Activated naive CD4-positive, alpha-beta T cell treated with anti-CD3 and anti-CD28 coated beads, Interleukin-2, amount 50 U/mL, for 72 hours (primary cell): ENCODE measurements around the gene THADA. TPM values are rescaled to one million over a fixed set of nuclear protein-coding genes. Genes with fewer than 3 reads are reported as not detected.

Source experiments
- ATAC-seq, 2 donors: fragments of 150-1000 bp; cut with Tn5 transposase; 2 replicates each; pipeline ENCODE4 v1.10.0; 2021; ENCODE audit warnings: mild to moderate bottlenecking in 2 of 2, moderate library complexity in 2 of 2
- DNase-seq, 2 donors: peaks; one replicate each; pipeline ENCODE4 v3.0.0; 2021 to 2022; ENCODE audit warnings: low spot score in 2 of 2
- H3K27ac Mint-ChIP-seq, 2 donors: one replicate each; pipeline ENCODE4 v1.8.0; 2022; ENCODE audit warnings: mild to moderate bottlenecking in 2 of 2, mixed read lengths in 2 of 2
- H3K36me3 Mint-ChIP-seq, 2 donors: one replicate each; pipeline ENCODE4 v1.8.0; 2022; ENCODE audit warnings: mixed read lengths in 2 of 2
- H3K9me3 Mint-ChIP-seq, 2 donors: one replicate each; pipeline ENCODE4 v1.8.0; 2022; ENCODE audit warnings: mixed read lengths in 2 of 2
- total RNA-seq, 2 donors: library from RNA; stranded (reverse); gene quantifications; one replicate each; pipeline ENCODE4 v1.2.3, GENCODE V29; 2022

The THADA gene
- total RNA-seq, 2 donors from 2014 or later, result 19.3 to 33.5 TPM

DNA sequence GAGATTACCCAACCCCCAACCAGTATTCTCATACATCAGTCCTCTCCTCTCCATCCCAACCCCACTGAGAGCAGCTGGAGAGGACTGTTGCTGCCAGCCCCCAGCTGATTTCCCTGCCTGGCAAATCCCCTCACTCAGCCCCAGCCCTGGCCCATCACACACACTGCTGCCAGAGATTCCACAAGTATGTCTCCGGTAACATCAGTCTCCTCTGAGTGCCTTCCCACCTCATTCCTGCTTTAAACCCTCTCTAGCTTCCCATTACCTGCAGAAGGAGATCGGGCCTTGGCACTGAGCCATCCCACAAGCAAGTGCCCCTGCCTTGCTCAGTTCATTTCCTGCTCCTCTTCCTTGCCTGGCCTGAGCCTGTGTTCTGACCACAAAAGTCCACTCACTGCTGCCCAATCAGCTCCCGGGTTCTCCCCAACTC is 318.9 kb downstream of the THADA start:
- Mint-ChIP-seq H3K36me3 (no peaks in the 10 kb centered on the region), H3K9me3 (no peaks in the 10 kb centered on the region), H3K27ac (no peak overlapping the region)
- ATAC-seq (no peak), DNase-seq (no peak)

GRCh38 chr2:43276266-43276941 is 319.4 kb downstream of the THADA start:
- Mint-ChIP-seq H3K36me3 (no peaks in the 10 kb centered on the region), H3K9me3 (no peaks in the 10 kb centered on the region), H3K27ac (no peak overlapping the region)
- DNase-seq (no peak), ATAC-seq (no peak)

DNA sequence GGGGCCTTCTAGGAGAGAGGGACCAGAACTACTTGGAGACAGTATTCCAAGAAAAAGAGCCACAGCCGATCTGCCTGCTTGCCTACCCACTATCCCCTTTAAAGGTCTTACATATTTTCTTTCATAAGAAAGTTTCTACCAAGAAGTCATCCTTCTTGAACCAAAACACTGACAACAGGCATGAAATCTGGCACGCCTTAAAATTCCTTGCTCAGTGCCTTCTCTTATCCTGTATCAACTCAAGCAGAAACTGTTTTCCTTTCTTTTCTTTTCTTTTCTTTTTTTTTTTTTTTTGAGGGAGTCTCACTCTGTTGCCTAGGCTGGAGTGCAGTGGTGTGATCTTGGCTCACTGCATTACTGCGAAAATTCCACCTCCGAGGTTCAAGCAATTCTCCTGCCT is 321.1 kb downstream of the THADA start:
- H3K27ac Mint-ChIP-seq, result no peak overlapping the region
- H3K36me3 Mint-ChIP-seq, result no peaks in the 10 kb centered on the region
- no peaks in the 10 kb centered on the region for H3K9me3 Mint-ChIP-seq
- DNase-seq, result no peak
- ATAC-seq, result no peak

DNA sequence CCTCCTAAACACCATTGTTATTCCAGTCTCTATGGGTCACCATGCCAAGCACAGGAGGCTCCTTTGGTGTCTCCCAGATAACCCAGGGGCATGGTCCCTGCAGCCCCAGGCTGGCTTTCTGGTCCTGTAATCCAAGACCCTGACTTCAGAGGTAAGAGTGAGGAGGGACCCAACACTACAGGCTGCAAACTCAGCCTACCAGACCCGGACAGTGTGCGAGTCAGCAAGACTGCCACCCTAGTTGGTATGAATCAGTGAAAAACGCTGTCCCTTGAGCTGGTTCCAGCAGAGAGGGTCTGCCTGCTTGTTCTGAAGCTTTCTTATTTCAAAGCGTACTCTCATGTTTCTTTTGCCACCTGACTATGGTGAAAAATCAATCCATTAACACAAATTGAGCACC is 321.8 kb downstream of the THADA start:
- DNase-seq (no peak), ATAC-seq (no peak)
- Mint-ChIP-seq H3K9me3 (no peaks in the 10 kb centered on the region), H3K36me3 (no peaks in the 10 kb centered on the region), H3K27ac (peak overlapping the region in 1 of 2 donors; percentile 17)

- Mint-ChIP-seq H3K27ac (peak overlapping the region in 1 of 2 donors; percentile 17), H3K36me3 (no peaks in the 10 kb centered on the region), H3K9me3 (no peaks in the 10 kb centered on the region)
- ATAC-seq, result peak; percentile 77 to 92
- no peak for DNase-seq
Measured at GRCh38 chr2:43273529-43273928, 322.3 kb downstream of the THADA start.

GRCh38 chr2:43270930-43271615 is 324.8 kb downstream of the THADA start:
- no peaks in the 10 kb centered on the region for H3K9me3 Mint-ChIP-seq
- DNase-seq (no peak), ATAC-seq (no peak)
- no peak overlapping the region for H3K27ac Mint-ChIP-seq
- no peaks in the 10 kb centered on the region for H3K36me3 Mint-ChIP-seq

GRCh38 chr2:43270461-43270860 is 325.4 kb downstream of the THADA start:
- no peaks in the 10 kb centered on the region for H3K36me3 Mint-ChIP-seq
- ATAC-seq (no peak), DNase-seq (no peak)
- peak overlapping the region in 1 of 2 donors; percentile 84 for H3K27ac Mint-ChIP-seq
- H3K9me3 Mint-ChIP-seq, result no peaks in the 10 kb centered on the region

DNA sequence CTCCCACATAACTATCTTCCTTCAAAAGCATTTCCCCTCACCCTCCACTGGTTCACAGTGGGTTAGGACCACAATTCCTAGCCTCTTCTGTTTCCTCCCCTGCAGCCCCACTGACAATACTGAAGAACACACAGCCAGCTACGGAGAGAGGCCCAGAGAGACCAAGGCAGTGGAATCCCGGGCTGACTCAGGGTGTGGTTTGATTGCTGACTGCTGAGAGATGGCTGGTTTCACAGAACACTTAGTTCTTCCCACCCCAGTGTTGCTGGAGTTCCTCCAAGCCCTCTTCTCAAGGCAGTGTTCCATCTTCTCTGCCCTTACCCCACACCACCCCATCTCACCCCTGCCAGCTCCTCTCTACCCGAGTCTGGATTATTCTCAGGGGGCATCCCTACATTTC is 326.1 kb downstream of the THADA start:
- DNase-seq (no peak), ATAC-seq (peak in 1 of 2 donors; percentile 39)
- Mint-ChIP-seq H3K27ac (no peak overlapping the region), H3K36me3 (no peaks in the 10 kb centered on the region), H3K9me3 (no peaks in the 10 kb centered on the region)

DNA sequence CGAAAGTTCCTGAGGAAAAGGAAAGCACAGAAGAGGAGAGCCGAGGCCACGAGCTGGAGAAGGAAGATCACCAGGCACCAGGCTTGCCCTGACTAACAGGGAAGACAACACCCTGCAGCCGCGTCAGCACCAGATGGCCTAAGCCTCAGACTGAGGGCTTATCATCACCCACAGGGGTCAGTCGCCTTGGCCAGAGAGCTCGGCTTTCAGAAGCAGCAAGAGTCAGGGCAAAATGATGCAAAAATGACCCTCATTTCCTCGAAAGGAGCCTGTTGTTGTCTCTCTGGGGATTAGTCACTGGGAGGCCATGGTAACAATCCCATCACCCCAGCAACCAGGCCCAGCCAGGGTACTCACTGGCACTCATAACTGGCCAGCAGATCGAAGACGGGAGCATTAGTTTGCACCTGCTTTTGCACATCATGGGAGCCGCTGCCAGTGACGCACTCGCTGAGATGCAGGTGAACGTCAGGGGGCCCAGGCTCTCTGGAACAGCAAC is 326.7 kb downstream of the THADA start:
- ATAC-seq, result no peak

GRCh38 chr2:43268066-43268953 is 327.5 kb downstream of the THADA start:
- DNase-seq (no peak), ATAC-seq (no peak)
- H3K36me3 Mint-ChIP-seq, result no peaks in the 10 kb centered on the region
- no peaks in the 10 kb centered on the region for H3K9me3 Mint-ChIP-seq
- H3K27ac Mint-ChIP-seq, result peak overlapping the region in 1 of 2 donors; percentile 57

More for the DNA sequence above, 326.7 kb downstream of the THADA start:
- Mint-ChIP-seq H3K9me3 (no peaks in the 10 kb centered on the region), H3K36me3 (no peaks in the 10 kb centered on the region), H3K27ac (no peak overlapping the region)
- no peak for DNase-seq

DNA sequence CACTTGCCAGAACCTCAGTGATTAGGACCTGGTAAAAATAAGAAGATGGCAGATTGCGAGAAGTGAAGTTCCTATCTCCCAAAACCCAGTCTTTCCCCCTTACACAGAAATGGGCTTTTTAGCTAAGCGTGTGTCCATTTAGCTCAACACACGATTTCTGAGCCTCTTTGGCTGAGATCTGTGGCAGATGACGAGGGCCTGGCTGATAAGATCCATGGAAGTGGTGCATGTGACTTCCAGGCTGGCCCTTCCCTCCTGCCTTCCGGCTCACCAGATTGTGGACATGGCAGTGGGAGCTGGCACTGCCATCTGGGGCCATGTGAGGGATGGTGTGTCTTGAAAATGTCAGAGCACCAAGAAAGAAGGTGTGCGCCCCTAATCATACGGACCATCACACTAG is 328.5 kb downstream of the THADA start:
- DNase-seq (no peak), ATAC-seq (no peak)
- H3K27ac Mint-ChIP-seq, result peak overlapping the region in 1 of 2 donors; percentile 53
- no peaks in the 10 kb centered on the region for H3K9me3 Mint-ChIP-seq
- no peaks in the 10 kb centered on the region for H3K36me3 Mint-ChIP-seq

- ATAC-seq (no peak), DNase-seq (no peak)
- no peaks in the 10 kb centered on the region for H3K36me3 Mint-ChIP-seq
- no peaks in the 10 kb centered on the region for H3K9me3 Mint-ChIP-seq
- peak overlapping the region in 1 of 2 donors; percentile 41 for H3K27ac Mint-ChIP-seq
Measured at GRCh38 chr2:43266711-43267111, 329.1 kb downstream of the THADA start.

- ATAC-seq (no peak), DNase-seq (no peak)
- H3K9me3 Mint-ChIP-seq, result no peaks in the 10 kb centered on the region
- peak overlapping the region in 1 of 2 donors; percentile 44 for H3K27ac Mint-ChIP-seq
- no peaks in the 10 kb centered on the region for H3K36me3 Mint-ChIP-seq
Measured at GRCh38 chr2:43265421-43265820, 330.4 kb downstream of the THADA start.

GRCh38 chr2:43265001-43265400 is 330.8 kb downstream of the THADA start:
- Mint-ChIP-seq H3K36me3 (no peaks in the 10 kb centered on the region), H3K27ac (peak overlapping the region in 1 of 2 donors; percentile 44), H3K9me3 (no peaks in the 10 kb centered on the region)
- no peak for ATAC-seq
- DNase-seq, result no peak

- no peaks in the 10 kb centered on the region for H3K9me3 Mint-ChIP-seq
- no peaks in the 10 kb centered on the region for H3K36me3 Mint-ChIP-seq
- peak overlapping the region in 1 of 2 donors; percentile 48 for H3K27ac Mint-ChIP-seq
- DNase-seq (no peak), ATAC-seq (no peak)
Measured at GRCh38 chr2:43262951-43263350, 332.9 kb downstream of the THADA start.

GRCh38 chr2:43262239-43262638 is 333.6 kb downstream of the THADA start:
- Mint-ChIP-seq H3K9me3 (no peaks in the 10 kb centered on the region), H3K27ac (no peak overlapping the region), H3K36me3 (no peaks in the 10 kb centered on the region)
- ATAC-seq (no peak), DNase-seq (no peak)

DNA sequence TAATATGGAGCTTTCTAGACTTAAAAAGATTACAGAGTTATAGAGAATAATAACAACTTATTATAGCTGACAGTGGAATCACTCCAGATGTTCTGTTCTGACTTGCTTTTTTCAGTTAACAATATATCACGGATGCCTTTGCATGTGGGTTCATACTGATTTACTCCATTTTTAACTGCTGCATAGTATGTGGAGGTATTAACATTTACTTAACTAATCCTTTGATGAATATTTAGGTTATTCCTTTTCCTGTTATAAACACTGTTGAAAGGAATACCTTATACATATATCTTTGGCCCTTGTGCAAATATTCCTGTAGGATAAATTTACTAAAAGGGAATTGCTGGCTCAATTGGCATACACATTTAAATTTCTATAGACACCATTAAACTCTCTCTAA is 336.3 kb downstream of the THADA start:
- no peak for DNase-seq
- Mint-ChIP-seq H3K9me3 (no peaks in the 10 kb centered on the region), H3K27ac (no peak overlapping the region), H3K36me3 (no peaks in the 10 kb centered on the region)
- ATAC-seq, result no peak
